AG09319 (cell line): Measurements from ENCODE around the gene CYP2C19.
"Not testable (repeated sequence)": the region's sequence is repeated elsewhere in the genome, so short reads cannot be mapped to it uniquely, and the experiment has no call there.

Source experiments
- DNase-seq: peaks from one replicate; pipeline ENCODE4 v3.0.0-alpha.2; 2010; ENCODE audit warnings: low read depth; ENCODE audit errors: extremely low read depth
- TF ChIP-seq, protein P1 (sequence below): IDR thresholded peaks from 2 replicates; pipeline ENCODE4 v1.5.1; 2011; ENCODE audit warnings: low read depth, mild to moderate bottlenecking, inconsistent platforms, low read length, moderate library complexity

The CYP2C19 gene

GRCh38 chr10:94878649-94879048 is 116.2 kb downstream of the CYP2C19 start:
- TF ChIP-seq, protein P1, sequence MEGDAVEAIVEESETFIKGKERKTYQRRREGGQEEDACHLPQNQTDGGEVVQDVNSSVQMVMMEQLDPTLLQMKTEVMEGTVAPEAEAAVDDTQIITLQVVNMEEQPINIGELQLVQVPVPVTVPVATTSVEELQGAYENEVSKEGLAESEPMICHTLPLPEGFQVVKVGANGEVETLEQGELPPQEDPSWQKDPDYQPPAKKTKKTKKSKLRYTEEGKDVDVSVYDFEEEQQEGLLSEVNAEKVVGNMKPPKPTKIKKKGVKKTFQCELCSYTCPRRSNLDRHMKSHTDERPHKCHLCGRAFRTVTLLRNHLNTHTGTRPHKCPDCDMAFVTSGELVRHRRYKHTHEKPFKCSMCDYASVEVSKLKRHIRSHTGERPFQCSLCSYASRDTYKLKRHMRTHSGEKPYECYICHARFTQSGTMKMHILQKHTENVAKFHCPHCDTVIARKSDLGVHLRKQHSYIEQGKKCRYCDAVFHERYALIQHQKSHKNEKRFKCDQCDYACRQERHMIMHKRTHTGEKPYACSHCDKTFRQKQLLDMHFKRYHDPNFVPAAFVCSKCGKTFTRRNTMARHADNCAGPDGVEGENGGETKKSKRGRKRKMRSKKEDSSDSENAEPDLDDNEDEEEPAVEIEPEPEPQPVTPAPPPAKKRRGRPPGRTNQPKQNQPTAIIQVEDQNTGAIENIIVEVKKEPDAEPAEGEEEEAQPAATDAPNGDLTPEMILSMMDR, result no peak
- no peak for DNase-seq

DNA sequence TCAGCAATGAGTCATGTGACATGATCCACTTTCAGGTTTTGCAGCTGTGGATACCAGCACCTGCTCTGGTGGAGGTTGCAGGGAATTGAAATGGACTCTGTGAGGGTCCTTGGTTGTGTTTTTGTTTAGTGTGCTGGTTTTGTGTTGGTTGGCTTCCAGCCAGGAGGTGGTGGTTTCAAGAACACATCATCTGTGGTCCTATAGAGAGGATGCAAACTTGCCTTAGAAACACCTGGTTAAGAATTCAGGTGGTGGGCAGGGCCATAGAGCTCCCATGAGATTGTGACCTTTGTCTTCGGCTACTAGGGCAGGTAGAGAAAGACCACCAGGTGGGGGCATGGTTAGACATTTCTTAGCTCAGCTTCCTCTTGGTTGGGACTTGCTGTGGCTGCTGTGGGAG is 116.7 kb downstream of the CYP2C19 start:
- TF ChIP-seq, protein P1, result no peak
- DNase-seq, result no peak

DNA sequence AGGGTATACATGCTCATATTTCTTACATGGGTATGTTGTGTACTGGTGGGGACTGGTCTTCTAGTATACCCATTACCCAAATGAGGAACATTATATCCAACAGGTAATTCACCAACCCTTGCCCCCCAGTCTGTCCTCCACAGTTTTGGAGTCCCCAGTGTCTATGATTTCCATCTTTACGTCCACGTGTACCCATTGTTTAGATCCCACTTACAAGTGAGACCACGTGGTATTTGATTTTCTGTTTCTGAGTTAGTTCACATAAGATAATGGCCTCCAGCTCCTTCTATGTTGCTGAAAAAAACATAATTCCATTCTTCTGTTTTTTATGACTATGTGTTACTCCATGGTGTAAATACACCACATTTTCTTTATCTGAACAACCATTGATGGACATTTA is 126.6 kb downstream of the CYP2C19 start:
- DNase-seq, result no peak
- TF ChIP-seq, protein P1, result no peak

GRCh38 chr10:94890264-94891022 is 128.0 kb downstream of the CYP2C19 start:
- DNase-seq, result no peak
- TF ChIP-seq, protein P1, result no peak

GRCh38 chr10:94898414-94898813 is 135.9 kb downstream of the CYP2C19 start:
- not testable (repeated sequence) for DNase-seq

- DNase-seq, result no peak
- TF ChIP-seq, protein P1, result no peak
These were observed 139.6 kb downstream of the CYP2C19 start for GRCh38 chr10:94902080-94902479.

DNA sequence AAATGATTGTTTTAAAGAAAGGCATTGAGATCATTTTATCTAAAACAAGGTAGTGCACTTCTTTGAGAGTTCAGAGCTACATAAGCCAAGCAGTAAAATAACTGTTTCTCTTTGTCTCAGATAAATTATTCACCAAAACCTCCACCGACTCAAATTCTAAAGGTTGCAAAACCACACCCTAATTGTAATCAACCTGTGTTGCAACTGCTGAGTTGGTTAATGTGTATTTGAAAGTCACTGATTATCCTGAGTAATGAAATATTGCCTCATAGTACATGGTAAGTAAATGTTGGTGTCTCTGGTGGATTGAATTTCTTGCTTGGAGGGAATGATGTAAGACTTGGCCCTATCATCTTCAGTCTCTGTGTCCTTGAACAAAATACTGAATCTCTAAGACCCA is 140.1 kb downstream of the CYP2C19 start:
- no peak for DNase-seq
- TF ChIP-seq, protein P1, result no peak
